D721Med (cell line): ENCODE results near the gene M6PR.

Experiments
- DNase-seq: peaks from one replicate; pipeline ENCODE4 v3.0.0; 2011; ENCODE audit warnings: low spot score; ENCODE audit not compliant: insufficient read length
- FAIRE-seq: peaks from 2 replicates; lab custom pipeline; 2011; peaks lifted over from hg19 to GRCh38; lab: Jason Lieb, UNC
- CTCF ChIP-seq: IDR thresholded peaks from 2 replicates; pipeline ENCODE4 v1.5.1; 2012; ENCODE audit warnings: mild to moderate bottlenecking, control low read depth; ENCODE audit not compliant: insufficient read depth; ENCODE audit errors: missing control alignments

Gene M6PR

GRCh38 chr12:8911606-8912268 lies 37.7 kb downstream of the M6PR start:
- no peak for DNase-seq
- TF ChIP-seq CTCF = no peak
- no peak for FAIRE-seq

GRCh38 chr12:8909752-8910151 lies 39.7 kb downstream of the M6PR start:
- TF ChIP-seq CTCF = no peak
- no peak for FAIRE-seq
- no peak for DNase-seq

GRCh38 chr12:8907513-8907912 lies 41.9 kb downstream of the M6PR start:
- no peak for DNase-seq
- no peak for FAIRE-seq
- TF ChIP-seq CTCF = no peak

GRCh38 chr12:8906266-8907180 lies 42.9 kb downstream of the M6PR start:
- no peak for FAIRE-seq
- TF ChIP-seq CTCF = no peak
- no peak for DNase-seq

- FAIRE-seq (no peak), DNase-seq (no peak)
- no peak for TF ChIP-seq CTCF
These were observed 43.9 kb downstream of the M6PR start for GRCh38 chr12:8905546-8905945.

- FAIRE-seq (no peak), DNase-seq (no peak)
- no peak for TF ChIP-seq CTCF
These were observed 44.8 kb downstream of the M6PR start for GRCh38 chr12:8904665-8905064.
